Smooth muscle cell (in vitro differentiated cells): Measurements from ENCODE around the gene LANCL3. TPM values are rescaled to one million over a fixed set of nuclear protein-coding genes. Genes with fewer than 3 reads are reported as not detected.
"Not testable (repeated sequence)": the region's sequence is repeated elsewhere in the genome, so short reads cannot be mapped to it uniquely, and the experiment has no call there.

Experiments used
- DNase-seq: peaks from one replicate; lab custom pipeline; 2025; ENCODE audit not compliant: unreplicated experiment; lab: John Stamatoyannopoulos, UW
- H2AFZ ChIP-seq: fragments of 200-600 bp; sonication (generic); 2 replicates; pipeline ENCODE4 v1.6.0; 2016; ENCODE audit warnings: antibody characterized with exemption, low read depth, mild to moderate bottlenecking
- H3F3A ChIP-seq: fragments of 200-600 bp; sonication (generic); 2 replicates; pipeline ENCODE4 v1.6.0; 2017; ENCODE audit warnings: antibody characterized with exemption, low read depth
- H3K27ac ChIP-seq: fragments of 200-600 bp; sonication (generic); 2 replicates; pipeline ENCODE4 v1.5.1; 2016; ENCODE audit warnings: low read depth, mild to moderate bottlenecking
- H3K27me3 ChIP-seq: fragments of 200-600 bp; sonication (generic); 2 replicates; pipeline ENCODE4 v1.6.1; 2016; ENCODE audit warnings: low read depth, mild to moderate bottlenecking
- H3K36me3 ChIP-seq: fragments of 200-600 bp; sonication (generic); 2 replicates; pipeline ENCODE4 v1.5.1; 2016; ENCODE audit warnings: low read depth
- H3K4me1 ChIP-seq: fragments of 200-600 bp; sonication (generic); 2 replicates; pipeline ENCODE4 v1.5.1; 2016; ENCODE audit warnings: low read depth
- H3K4me2 ChIP-seq: fragments of 200-600 bp; sonication (generic); 2 replicates; pipeline ENCODE4 v1.6.0; 2016; ENCODE audit warnings: mild to moderate bottlenecking
- H3K4me3 ChIP-seq: fragments of 200-600 bp; sonication (generic); 2 replicates; pipeline ENCODE4 v1.5.1; 2016; ENCODE audit warnings: mild to moderate bottlenecking
- H3K79me2 ChIP-seq: fragments of 200-600 bp; sonication (generic); 2 replicates; pipeline ENCODE4 v1.6.0; 2016; ENCODE audit warnings: low read depth, mild to moderate bottlenecking
- H3K9ac ChIP-seq: fragments of 200-600 bp; sonication (generic); 2 replicates; pipeline ENCODE4 v1.6.0; 2016; ENCODE audit warnings: low read depth
- H3K9me3 ChIP-seq: fragments of 200-600 bp; sonication (generic); replicated peaks from 2 replicates; pipeline ENCODE4 v1.5.1; 2016; ENCODE audit warnings: low read depth
- H4K20me1 ChIP-seq: fragments of 200-600 bp; sonication (generic); 2 replicates; pipeline ENCODE4 v1.6.0; 2016; ENCODE audit warnings: low read depth
- WGBS: methylation state at CpG from one replicate; pipeline ENCODE4 v1.1.7; 2016; ENCODE audit warnings: low lambda C conversion rate; 5-methylcytosine and 5-hydroxymethylcytosine counted together
- polyA plus RNA-seq: library from polyadenylated mRNA; unstranded; fragments of >200 nt; fragmentation: Nextera tagmentation; extraction: Ambion mirVana; gene quantifications from 2 replicates; pipeline ENCODE4 v1.2.1, GENCODE V29; 2016
- total RNA-seq: library from RNA; depleted of rRNA; stranded (reverse); fragments of >200 nt; gene quantifications from 2 replicates; pipeline ENCODE4 v1.2.3, GENCODE V29; 2014
- TF ChIP-seq, protein P1 (sequence below): fragments of 200-600 bp; sonication (generic); IDR thresholded peaks from 2 replicates; pipeline ENCODE4 v1.5.1; 2017; ENCODE audit warnings: borderline replicate concordance, mild to moderate bottlenecking, antibody characterized with exemption; ENCODE audit not compliant: insufficient read depth, poor library complexity, severe bottlenecking

LANCL3 gene
- total RNA-seq (0.54 and 1.5 TPM in 2 replicates), polyA plus RNA-seq (0.05 and 0.18 TPM in 2 replicates)

DNA sequence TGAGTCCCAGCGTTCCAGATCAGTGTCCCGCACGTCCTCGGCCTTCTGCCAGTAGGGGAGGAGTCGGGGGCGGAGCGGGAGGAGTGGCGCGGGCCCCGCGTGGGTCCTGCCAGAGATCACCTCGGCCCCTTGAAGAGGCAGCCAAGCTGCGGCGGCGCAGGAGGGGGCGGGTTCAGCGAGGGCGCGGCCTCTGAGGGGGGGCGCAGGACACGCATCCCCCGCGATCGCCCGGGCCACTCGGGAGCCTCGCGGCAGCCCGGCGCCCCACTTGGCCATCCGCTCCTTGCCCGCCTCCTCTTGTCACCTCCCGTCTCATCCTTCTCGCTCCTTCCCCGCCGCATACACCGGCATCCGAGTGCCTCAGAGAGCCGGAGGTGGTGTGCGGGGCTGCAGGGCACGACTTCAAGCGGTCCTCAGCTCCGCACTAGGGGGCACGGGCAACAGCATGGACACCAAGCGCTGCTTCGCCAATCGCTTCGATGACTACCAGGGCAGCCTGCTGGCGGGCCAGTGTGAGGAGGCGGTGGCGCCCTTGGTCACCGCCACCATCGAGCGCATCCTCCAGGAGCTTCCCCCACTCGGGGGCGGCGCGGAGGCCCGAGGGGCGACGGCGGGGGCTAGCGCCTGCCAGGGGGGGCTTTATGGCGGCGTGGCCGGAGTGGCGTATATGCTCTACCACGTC lies at the start of gene LANCL3:
Gene LANCL3, plus strand, starts transcription at position 236 of the 682 bp plus-strand sequence. Its CDS starts 210 bp downstream, at position 446.
- not testable (repeated sequence) for H3F3A ChIP-seq, H4K20me1 ChIP-seq, H3K79me2 ChIP-seq, H3K9me3 ChIP-seq, H3K36me3 ChIP-seq, H3K27me3 ChIP-seq, H3K9ac ChIP-seq, DNase-seq, H3K27ac ChIP-seq, H3K4me1 ChIP-seq
- Histone ChIP-seq H3K4me3 (peak within 1 kb of the TSS; percentile 35), H2AFZ (peak within 1 kb of the TSS; percentile 43), H3K4me2 (peak within 1 kb of the TSS; percentile 74)
- WGBS, result 35% methylated on average over 39 of the region's 68 CpGs

DNA sequence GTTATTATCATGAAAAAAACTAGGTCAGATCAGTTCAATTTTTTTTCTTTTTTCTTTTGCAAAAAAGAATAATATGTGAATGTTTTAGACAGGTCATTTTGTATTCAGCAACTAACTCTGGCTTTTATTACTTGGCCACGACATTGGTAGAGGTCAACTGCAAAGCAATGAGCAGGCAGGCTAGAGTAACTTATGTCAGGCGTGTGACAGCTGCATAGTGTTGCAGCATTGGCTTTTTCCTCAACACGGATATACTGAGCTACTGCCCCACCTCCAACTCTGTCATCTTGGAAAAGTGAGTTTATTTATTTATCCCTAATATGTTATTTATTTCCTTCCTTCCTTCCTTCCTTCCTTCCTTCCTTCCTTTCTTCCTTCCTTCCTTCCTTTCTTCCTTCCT lies 47.8 kb upstream of the LANCL3 start:
- H3K27me3 ChIP-seq, H4K20me1 ChIP-seq, H3K4me2 ChIP-seq, DNase-seq, H3K9me3 ChIP-seq, H3K27ac ChIP-seq, H3F3A ChIP-seq, H3K79me2 ChIP-seq, H3K4me3 ChIP-seq, H2AFZ ChIP-seq, H3K4me1 ChIP-seq, H3K9ac ChIP-seq, H3K36me3 ChIP-seq: not testable (repeated sequence)
- 76% methylated on average over 3 of the region's 3 CpGs for WGBS

DNA sequence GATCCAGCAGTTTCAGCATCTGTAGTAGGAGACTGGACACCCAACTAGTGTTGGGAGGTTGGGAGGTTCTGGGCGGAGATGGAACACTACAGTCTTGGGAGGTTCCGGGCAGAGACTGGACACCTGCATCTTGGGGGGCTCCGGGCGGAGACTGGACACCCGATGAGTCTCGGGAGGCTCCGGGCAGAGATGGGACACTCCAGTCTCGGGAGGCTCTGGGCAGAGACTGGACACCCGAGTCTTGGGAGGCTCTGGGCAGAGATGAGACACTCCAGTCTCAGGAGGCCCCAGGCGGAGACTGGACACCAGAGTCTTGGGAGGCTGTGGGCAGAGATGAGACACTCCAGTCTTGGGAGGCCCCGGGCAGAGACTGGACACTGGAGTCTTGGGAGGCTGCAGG lies 29.5 kb upstream of the LANCL3 start:
- H3K4me2 ChIP-seq, result no peak overlapping the region
- H3K27ac ChIP-seq, result no peak overlapping the region
- no peaks in the 10 kb centered on the region for H3F3A ChIP-seq
- H3K4me1 ChIP-seq, result no peaks in the 10 kb centered on the region
- no peaks in the 10 kb centered on the region for H3K27me3 ChIP-seq
- WGBS, result 94% methylated on average over 11 of the region's 11 CpGs
- TF ChIP-seq, protein P1, sequence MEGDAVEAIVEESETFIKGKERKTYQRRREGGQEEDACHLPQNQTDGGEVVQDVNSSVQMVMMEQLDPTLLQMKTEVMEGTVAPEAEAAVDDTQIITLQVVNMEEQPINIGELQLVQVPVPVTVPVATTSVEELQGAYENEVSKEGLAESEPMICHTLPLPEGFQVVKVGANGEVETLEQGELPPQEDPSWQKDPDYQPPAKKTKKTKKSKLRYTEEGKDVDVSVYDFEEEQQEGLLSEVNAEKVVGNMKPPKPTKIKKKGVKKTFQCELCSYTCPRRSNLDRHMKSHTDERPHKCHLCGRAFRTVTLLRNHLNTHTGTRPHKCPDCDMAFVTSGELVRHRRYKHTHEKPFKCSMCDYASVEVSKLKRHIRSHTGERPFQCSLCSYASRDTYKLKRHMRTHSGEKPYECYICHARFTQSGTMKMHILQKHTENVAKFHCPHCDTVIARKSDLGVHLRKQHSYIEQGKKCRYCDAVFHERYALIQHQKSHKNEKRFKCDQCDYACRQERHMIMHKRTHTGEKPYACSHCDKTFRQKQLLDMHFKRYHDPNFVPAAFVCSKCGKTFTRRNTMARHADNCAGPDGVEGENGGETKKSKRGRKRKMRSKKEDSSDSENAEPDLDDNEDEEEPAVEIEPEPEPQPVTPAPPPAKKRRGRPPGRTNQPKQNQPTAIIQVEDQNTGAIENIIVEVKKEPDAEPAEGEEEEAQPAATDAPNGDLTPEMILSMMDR, result no peak
- H3K4me3 ChIP-seq, result no peak overlapping the region
- no peak overlapping the region for H2AFZ ChIP-seq
- H3K36me3 ChIP-seq, result no peaks in the 10 kb centered on the region
- H3K9me3 ChIP-seq, result no peaks in the 10 kb centered on the region
- H3K79me2 ChIP-seq, result no peaks in the 10 kb centered on the region
- DNase-seq, result no peak
- H4K20me1 ChIP-seq, result no peaks in the 10 kb centered on the region
- H3K9ac ChIP-seq, result no peak overlapping the region

DNA sequence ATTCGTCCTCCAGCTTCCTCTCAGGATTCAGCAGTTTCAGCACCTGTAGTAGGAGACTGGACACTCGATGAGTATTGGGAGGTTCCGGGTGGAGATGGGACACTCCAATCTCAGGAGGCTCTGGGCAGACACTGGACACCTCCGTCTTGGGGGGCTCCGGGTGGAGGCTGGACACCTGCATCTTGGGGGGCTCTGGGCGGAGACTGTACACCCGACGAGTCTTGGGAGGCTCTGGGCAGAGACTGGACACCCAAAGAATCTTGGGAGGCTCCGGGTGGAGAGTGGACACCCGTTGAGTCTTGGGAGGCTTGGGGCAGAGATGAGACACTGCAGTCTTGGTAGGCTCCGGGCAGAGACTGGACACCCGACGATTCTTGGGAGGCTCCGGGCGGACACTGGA lies 28.7 kb upstream of the LANCL3 start:
- Histone ChIP-seq H3K9me3 (no peaks in the 10 kb centered on the region), H3K27ac (no peak overlapping the region)
- 92% methylated on average over 15 of the region's 15 CpGs for WGBS

More for the DNA sequence above, 28.7 kb upstream of the LANCL3 start:
- Histone ChIP-seq H3K4me3 (no peak overlapping the region), H3K36me3 (no peaks in the 10 kb centered on the region), H3K9ac (no peak overlapping the region), H2AFZ (no peak overlapping the region), H3K4me1 (no peaks in the 10 kb centered on the region), H3K4me2 (no peak overlapping the region), H3K79me2 (no peaks in the 10 kb centered on the region), H3F3A (no peaks in the 10 kb centered on the region), H3K27me3 (no peaks in the 10 kb centered on the region), H4K20me1 (no peaks in the 10 kb centered on the region)
- TF ChIP-seq, protein P1, result no peak
- DNase-seq, result no peak
